GM23338 (cell line): ENCODE results near the gene TRABD. TPM values are rescaled to one million over a fixed set of nuclear protein-coding genes. Genes with fewer than 3 reads are reported as not detected.

Source experiments
- ATAC-seq: fragments of 200-7000 bp; cut with Tn5 transposase; 3 replicates; pipeline ENCODE4 v1.9.1; 2020
- DNase-seq: peaks from one replicate; pipeline ENCODE4 v3.0.0-alpha.2; 2015; ENCODE audit warnings: low spot score
- H2AFZ ChIP-seq: fragments of 200-600 bp; sonication (generic); 2 replicates; pipeline ENCODE4 v1.8.0; 2016; ENCODE audit warnings: antibody characterized with exemption, mild to moderate bottlenecking, moderate library complexity
- H3F3A ChIP-seq: fragments of 200-600 bp; sonication (generic); replicated peaks from 2 replicates; pipeline ENCODE4 v1.8.0; 2017; ENCODE audit warnings: antibody characterized with exemption, mixed run types, low read depth
- H3K27ac ChIP-seq: fragments of 200-600 bp; sonication (generic); 2 replicates; pipeline ENCODE4 v1.6.1; 2016; ENCODE audit warnings: low read depth
- H3K27me3 ChIP-seq: fragments of 200-600 bp; sonication (generic); 2 replicates; pipeline ENCODE4 v1.8.0; 2016; ENCODE audit warnings: mild to moderate bottlenecking, mixed run types, moderate library complexity; ENCODE audit not compliant: insufficient read depth
- H3K36me3 ChIP-seq: fragments of 200-600 bp; sonication (generic); 2 replicates; pipeline ENCODE4 v1.8.0; 2016; ENCODE audit warnings: mild to moderate bottlenecking; ENCODE audit not compliant: insufficient read depth
- H3K4me1 ChIP-seq: fragments of 200-600 bp; sonication (generic); 2 replicates; pipeline ENCODE4 v1.8.0; 2016; ENCODE audit warnings: mild to moderate bottlenecking, moderate library complexity; ENCODE audit not compliant: insufficient read depth
- H3K4me2 ChIP-seq: fragments of 200-600 bp; sonication (generic); 2 replicates; pipeline ENCODE4 v1.7.1; 2017; ENCODE audit warnings: mixed run types
- H3K4me3 ChIP-seq: fragments of 200-600 bp; sonication (generic); 2 replicates; pipeline ENCODE4 v1.6.1; 2016; ENCODE audit warnings: mixed run types
- H3K79me2 ChIP-seq: fragments of 200-600 bp; sonication (generic); replicated peaks from 2 replicates; pipeline ENCODE4 v1.8.0; 2017; ENCODE audit warnings: mild to moderate bottlenecking; ENCODE audit not compliant: insufficient read depth
- H3K9me2 ChIP-seq: fragments of 200-600 bp; sonication (generic); 2 replicates; pipeline ENCODE4 v1.8.0; 2017; ENCODE audit not compliant: insufficient read depth
- H4K20me1 ChIP-seq: fragments of 200-600 bp; sonication (generic); replicated peaks from 2 replicates; pipeline ENCODE4 v1.8.0; 2017; ENCODE audit warnings: mild to moderate bottlenecking; ENCODE audit not compliant: insufficient read depth
- H3K27ac Mint-ChIP-seq: 2 replicates; pipeline ENCODE4 v1.8.0; 2020; ENCODE audit warnings: inconsistent platforms, mild to moderate bottlenecking, moderate library complexity, mixed read lengths
- H3K27me3 Mint-ChIP-seq: 3 replicates; pipeline ENCODE4 v1.8.0; 2022; ENCODE audit warnings: low read depth, mild to moderate bottlenecking, moderate library complexity, mixed read lengths, inconsistent platforms; ENCODE audit not compliant: insufficient read depth, poor library complexity
- H3K36me3 Mint-ChIP-seq: 3 replicates; pipeline ENCODE4 v1.8.0; 2021; ENCODE audit warnings: low read depth, mild to moderate bottlenecking, inconsistent platforms, moderate library complexity, mixed read lengths
- H3K4me1 Mint-ChIP-seq: 3 replicates; pipeline ENCODE4 v1.8.0; 2020; ENCODE audit warnings: mild to moderate bottlenecking, inconsistent platforms, mixed read lengths
- H3K4me3 Mint-ChIP-seq: 3 replicates; pipeline ENCODE4 v1.8.0; 2021; ENCODE audit warnings: moderate library complexity, mild to moderate bottlenecking, inconsistent platforms, mixed read lengths
- H3K9me3 Mint-ChIP-seq: 3 replicates; pipeline ENCODE4 v1.8.0; 2020; ENCODE audit warnings: moderate library complexity, mild to moderate bottlenecking, inconsistent platforms, mixed read lengths
- CREB1 ChIP-seq: fragments of 250-450 bp; sonication (Bioruptor Pico); IDR thresholded peaks from 2 replicates; pipeline ENCODE4 v1.5.0; 2020; ENCODE audit warnings: low read depth, mild to moderate bottlenecking, moderate library complexity
- EZH2 ChIP-seq: fragments of 200-600 bp; sonication (generic); IDR thresholded peaks from one replicate; pipeline ENCODE4 v1.8.0; 2017; ENCODE audit warnings: antibody characterized with exemption, mild to moderate bottlenecking, low read depth; ENCODE audit not compliant: unreplicated experiment
- EZH2phosphoT487 ChIP-seq: fragments of 200-600 bp; sonication (generic); IDR thresholded peaks from one replicate; pipeline ENCODE4 v1.8.1; 2018; ENCODE audit warnings: antibody characterized with exemption; ENCODE audit not compliant: unreplicated experiment
- JUNB ChIP-seq: IDR thresholded peaks from one replicate; pipeline ENCODE4 v1.6.1; 2016; ENCODE audit warnings: antibody characterized with exemption; ENCODE audit not compliant: unreplicated experiment
- NANOG ChIP-seq: IDR thresholded peaks from 2 replicates; pipeline ENCODE4 v1.6.1; 2016; ENCODE audit warnings: antibody characterized with exemption, borderline replicate concordance
- POLR2AphosphoS5 ChIP-seq: IDR thresholded peaks from 2 replicates; pipeline ENCODE4 v1.6.1; 2016; ENCODE audit warnings: antibody characterized with exemption, low read depth
- ZNF114 ChIP-seq: fragments of 250-450 bp; sonication (Bioruptor Pico); IDR thresholded peaks from 2 replicates; pipeline ENCODE4 v1.5.0; 2020; ENCODE audit warnings: mild to moderate bottlenecking, moderate library complexity
- ZNF331 ChIP-seq: fragments of 250-450 bp; sonication (Bioruptor Pico); IDR thresholded peaks from 2 replicates; pipeline ENCODE4 v1.5.0; 2020; ENCODE audit warnings: low read depth, mild to moderate bottlenecking, moderate library complexity
- long read RNA-seq: library from polyadenylated mRNA; unstranded; transcript quantifications from one replicate; pipeline ENCODE4 v2.0.0, GENCODE V29; 2020; ENCODE audit not compliant: unreplicated experiment
- polyA plus RNA-seq: library from polyadenylated mRNA; unstranded; fragments of >200 nt; fragmentation: Nextera tagmentation; extraction: Ambion mirVana; gene quantifications from 2 replicates; pipeline ENCODE4 v1.2.1, GENCODE V29; 2016
- total RNA-seq: library from RNA; depleted of rRNA; stranded (reverse); fragments of >200 nt; shearing (Covaris generic); gene quantifications from 2 replicates; pipeline ENCODE4 v1.2.3, GENCODE V29; 2014; rRNA removed
- TF ChIP-seq, protein P1 (sequence below): IDR thresholded peaks from 2 replicates; pipeline ENCODE4 v1.6.1; 2016; ENCODE audit warnings: antibody characterized with exemption
- TF ChIP-seq, protein P2 (sequence below): fragments of 250-450 bp; sonication (Bioruptor Pico); IDR thresholded peaks from 2 replicates; pipeline ENCODE4 v1.5.0; 2020; ENCODE audit warnings: mild to moderate bottlenecking, moderate library complexity
- TF ChIP-seq, protein P3 (sequence below), 2 experiments: fragments of 200-600 bp in 1 of 2; sonication (generic) in 1 of 2; conservative IDR thresholded peaks; 2 replicates each; pipeline versions ENCODE4 v1.5.1 to v1.6.1; 2016 to 2017; ENCODE audit warnings: antibody characterized with exemption in 2 of 2, low read depth in 2 of 2, mild to moderate bottlenecking in 2 of 2, moderate library complexity in 1 of 2

Gene TRABD, protein sequence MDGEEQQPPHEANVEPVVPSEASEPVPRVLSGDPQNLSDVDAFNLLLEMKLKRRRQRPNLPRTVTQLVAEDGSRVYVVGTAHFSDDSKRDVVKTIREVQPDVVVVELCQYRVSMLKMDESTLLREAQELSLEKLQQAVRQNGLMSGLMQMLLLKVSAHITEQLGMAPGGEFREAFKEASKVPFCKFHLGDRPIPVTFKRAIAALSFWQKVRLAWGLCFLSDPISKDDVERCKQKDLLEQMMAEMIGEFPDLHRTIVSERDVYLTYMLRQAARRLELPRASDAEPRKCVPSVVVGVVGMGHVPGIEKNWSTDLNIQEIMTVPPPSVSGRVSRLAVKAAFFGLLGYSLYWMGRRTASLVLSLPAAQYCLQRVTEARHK
- total RNA-seq (58.6 and 66.1 TPM in 2 replicates), polyA plus RNA-seq (40.8 and 44.1 TPM in 2 replicates)
- long read RNA-seq, transcript TRABD-201 (10 exons, 2,329 nt) = major isoform, 17 of 44 reads
- long read RNA-seq, transcript TRABD-202 (10 exons, 2,272 nt) = minor isoform, 16 of 44 reads
- long read RNA-seq, partial matches to known transcripts = 5 of 44 reads
- long read RNA-seq, other reads (novel, unspliced or antisense) = 6 of 44 reads

DNA sequence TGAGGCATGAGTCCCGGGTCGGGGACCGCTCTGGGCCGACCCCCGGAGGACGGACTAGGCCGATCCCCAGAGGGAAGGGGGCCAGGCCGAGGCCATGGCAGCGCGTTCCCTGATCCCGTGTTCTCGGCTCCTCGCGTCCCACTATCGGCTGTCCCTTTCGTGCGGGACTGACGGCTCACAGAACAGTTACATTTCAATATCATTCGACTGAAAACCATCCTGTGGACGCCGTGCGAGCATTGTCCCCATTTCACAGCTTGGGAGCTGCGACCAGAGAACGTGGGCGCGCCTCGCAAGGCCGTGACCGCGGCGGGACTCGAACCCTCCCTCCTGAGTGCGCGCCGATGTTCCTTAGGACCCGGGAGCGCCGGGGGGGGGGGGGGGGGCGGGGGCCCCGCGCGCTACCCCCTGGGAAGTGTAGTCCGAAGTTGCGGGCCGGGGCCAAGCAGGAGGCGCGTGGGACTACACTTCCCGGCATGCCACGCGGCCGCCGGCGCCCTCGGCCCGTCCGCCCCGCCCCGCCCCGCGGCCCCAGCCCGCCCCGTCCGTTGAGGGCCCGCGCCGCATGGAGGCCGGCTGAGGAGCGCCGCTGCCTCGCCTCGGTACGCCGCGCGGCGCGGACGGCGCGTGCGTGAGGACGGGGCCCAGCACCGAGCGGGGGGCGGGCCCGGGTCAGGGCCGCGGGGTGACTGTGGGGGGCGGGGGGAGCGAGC, at the start of gene TRABD:
Gene TRABD (plus strand): TSS at position 539 of the 713 bp plus-strand sequence. CDS start 7,148 bp downstream, outside the sequence.
- Mint-ChIP-seq H3K36me3 (no peaks in the 10 kb centered on the region), H3K27ac (no peak within 1 kb of the TSS), H3K27me3 (peaks cover 18% of the 10 kb centered on the region), H3K4me1 (peaks cover 16% of the 10 kb centered on the region), H3K4me3 (peak within 1 kb of the TSS; percentile 92), H3K9me3 (no peaks in the 10 kb centered on the region)
- peaks cover 13% of the 10 kb centered on the region for H3K4me1 ChIP-seq
- H4K20me1 ChIP-seq = peaks cover 5% of the 10 kb centered on the region; the same call in 1 of the 2 replicates
- peak within 1 kb of the TSS; percentile 89 for H3K4me2 ChIP-seq
- 0 out of 2 replicates have a peak, but pooled peaks cover 10% of the 10 kb centered on the region for H3K27me3 ChIP-seq
- H3K27ac ChIP-seq = no peak within 1 kb of the TSS
- ATAC-seq (peak; percentile 32), DNase-seq (peak; percentile 92)
- peak within 1 kb of the TSS; percentile 73 for H3K4me3 ChIP-seq
- peak within 1 kb of the TSS; percentile 96 for H2AFZ ChIP-seq
- peaks cover 24% of the 10 kb centered on the region for H3K79me2 ChIP-seq
- no peaks in the 10 kb centered on the region for H3F3A ChIP-seq
- H3K36me3 ChIP-seq = no peaks in the 10 kb centered on the region
- H3K9me2 ChIP-seq = no peaks in the 10 kb centered on the region
- TF ChIP-seq ZNF114 (no peak), NANOG (no peak), POLR2AphosphoS5 (no peak; the same call in 1 of the 2 replicates), EZH2phosphoT487 (no peak), JUNB (no peak), ZNF331 (CRISPR knock-in tag) (no peak), EZH2 (no peak), CREB1 (CRISPR knock-in tag) (no peak)
- TF ChIP-seq, protein P1, sequence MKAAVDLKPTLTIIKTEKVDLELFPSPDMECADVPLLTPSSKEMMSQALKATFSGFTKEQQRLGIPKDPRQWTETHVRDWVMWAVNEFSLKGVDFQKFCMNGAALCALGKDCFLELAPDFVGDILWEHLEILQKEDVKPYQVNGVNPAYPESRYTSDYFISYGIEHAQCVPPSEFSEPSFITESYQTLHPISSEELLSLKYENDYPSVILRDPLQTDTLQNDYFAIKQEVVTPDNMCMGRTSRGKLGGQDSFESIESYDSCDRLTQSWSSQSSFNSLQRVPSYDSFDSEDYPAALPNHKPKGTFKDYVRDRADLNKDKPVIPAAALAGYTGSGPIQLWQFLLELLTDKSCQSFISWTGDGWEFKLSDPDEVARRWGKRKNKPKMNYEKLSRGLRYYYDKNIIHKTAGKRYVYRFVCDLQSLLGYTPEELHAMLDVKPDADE = no peak
- TF ChIP-seq, protein P2, sequence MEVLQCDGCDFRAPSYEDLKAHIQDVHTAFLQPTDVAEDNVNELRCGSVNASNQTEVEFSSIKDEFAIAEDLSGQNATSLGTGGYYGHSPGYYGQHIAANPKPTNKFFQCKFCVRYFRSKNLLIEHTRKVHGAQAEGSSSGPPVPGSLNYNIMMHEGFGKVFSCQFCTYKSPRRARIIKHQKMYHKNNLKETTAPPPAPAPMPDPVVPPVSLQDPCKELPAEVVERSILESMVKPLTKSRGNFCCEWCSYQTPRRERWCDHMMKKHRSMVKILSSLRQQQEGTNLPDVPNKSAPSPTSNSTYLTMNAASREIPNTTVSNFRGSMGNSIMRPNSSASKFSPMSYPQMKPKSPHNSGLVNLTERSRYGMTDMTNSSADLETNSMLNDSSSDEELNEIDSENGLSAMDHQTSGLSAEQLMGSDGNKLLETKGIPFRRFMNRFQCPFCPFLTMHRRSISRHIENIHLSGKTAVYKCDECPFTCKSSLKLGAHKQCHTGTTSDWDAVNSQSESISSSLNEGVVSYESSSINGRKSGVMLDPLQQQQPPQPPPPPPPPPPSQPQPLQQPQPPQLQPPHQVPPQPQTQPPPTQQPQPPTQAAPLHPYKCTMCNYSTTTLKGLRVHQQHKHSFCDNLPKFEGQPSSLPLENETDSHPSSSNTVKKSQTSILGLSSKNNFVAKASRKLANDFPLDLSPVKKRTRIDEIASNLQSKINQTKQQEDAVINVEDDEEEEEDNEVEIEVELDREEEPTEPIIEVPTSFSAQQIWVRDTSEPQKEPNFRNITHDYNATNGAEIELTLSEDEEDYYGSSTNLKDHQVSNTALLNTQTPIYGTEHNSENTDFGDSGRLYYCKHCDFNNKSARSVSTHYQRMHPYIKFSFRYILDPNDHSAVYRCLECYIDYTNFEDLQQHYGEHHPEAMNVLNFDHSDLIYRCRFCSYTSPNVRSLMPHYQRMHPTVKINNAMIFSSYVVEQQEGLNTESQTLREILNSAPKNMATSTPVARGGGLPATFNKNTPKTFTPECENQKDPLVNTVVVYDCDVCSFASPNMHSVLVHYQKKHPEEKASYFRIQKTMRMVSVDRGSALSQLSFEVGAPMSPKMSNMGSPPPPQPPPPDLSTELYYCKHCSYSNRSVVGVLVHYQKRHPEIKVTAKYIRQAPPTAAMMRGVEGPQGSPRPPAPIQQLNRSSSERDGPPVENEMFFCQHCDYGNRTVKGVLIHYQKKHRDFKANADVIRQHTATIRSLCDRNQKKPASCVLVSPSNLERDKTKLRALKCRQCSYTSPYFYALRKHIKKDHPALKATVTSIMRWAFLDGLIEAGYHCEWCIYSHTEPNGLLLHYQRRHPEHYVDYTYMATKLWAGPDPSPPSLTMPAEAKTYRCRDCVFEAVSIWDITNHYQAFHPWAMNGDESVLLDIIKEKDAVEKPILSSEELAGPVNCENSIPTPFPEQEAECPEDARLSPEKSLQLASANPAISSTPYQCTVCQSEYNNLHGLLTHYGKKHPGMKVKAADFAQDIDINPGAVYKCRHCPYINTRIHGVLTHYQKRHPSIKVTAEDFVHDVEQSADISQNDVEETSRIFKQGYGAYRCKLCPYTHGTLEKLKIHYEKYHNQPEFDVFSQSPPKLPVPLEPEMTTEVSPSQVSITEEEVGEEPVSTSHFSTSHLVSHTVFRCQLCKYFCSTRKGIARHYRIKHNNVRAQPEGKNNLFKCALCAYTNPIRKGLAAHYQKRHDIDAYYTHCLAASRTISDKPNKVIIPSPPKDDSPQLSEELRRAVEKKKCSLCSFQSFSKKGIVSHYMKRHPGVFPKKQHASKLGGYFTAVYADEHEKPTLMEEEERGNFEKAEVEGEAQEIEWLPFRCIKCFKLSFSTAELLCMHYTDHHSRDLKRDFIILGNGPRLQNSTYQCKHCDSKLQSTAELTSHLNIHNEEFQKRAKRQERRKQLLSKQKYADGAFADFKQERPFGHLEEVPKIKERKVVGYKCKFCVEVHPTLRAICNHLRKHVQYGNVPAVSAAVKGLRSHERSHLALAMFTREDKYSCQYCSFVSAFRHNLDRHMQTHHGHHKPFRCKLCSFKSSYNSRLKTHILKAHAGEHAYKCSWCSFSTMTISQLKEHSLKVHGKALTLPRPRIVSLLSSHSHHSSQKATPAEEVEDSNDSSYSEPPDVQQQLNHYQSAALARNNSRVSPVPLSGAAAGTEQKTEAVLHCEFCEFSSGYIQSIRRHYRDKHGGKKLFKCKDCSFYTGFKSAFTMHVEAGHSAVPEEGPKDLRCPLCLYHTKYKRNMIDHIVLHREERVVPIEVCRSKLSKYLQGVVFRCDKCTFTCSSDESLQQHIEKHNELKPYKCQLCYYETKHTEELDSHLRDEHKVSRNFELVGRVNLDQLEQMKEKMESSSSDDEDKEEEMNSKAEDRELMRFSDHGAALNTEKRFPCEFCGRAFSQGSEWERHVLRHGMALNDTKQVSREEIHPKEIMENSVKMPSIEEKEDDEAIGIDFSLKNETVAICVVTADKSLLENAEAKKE (CRISPR knock-in tag) = no peak
- TF ChIP-seq, protein P3, sequence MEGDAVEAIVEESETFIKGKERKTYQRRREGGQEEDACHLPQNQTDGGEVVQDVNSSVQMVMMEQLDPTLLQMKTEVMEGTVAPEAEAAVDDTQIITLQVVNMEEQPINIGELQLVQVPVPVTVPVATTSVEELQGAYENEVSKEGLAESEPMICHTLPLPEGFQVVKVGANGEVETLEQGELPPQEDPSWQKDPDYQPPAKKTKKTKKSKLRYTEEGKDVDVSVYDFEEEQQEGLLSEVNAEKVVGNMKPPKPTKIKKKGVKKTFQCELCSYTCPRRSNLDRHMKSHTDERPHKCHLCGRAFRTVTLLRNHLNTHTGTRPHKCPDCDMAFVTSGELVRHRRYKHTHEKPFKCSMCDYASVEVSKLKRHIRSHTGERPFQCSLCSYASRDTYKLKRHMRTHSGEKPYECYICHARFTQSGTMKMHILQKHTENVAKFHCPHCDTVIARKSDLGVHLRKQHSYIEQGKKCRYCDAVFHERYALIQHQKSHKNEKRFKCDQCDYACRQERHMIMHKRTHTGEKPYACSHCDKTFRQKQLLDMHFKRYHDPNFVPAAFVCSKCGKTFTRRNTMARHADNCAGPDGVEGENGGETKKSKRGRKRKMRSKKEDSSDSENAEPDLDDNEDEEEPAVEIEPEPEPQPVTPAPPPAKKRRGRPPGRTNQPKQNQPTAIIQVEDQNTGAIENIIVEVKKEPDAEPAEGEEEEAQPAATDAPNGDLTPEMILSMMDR (conservative IDR thresholded peaks at IDR 0.05; ENCODE audit: low read depth in 2 of 2) = no peak
